ENCODE measurements around the gene CD302. TPM values are rescaled to one million over a fixed set of nuclear protein-coding genes. Genes with fewer than 3 reads are reported as not detected.
"Not testable (repeated sequence)": the region's sequence is repeated elsewhere in the genome, so short reads cannot be mapped to it uniquely, and the experiment has no call there.

The CD302 gene
- total RNA-seq, 1 donor from 2014 or later = 5.6 TPM

DNA sequence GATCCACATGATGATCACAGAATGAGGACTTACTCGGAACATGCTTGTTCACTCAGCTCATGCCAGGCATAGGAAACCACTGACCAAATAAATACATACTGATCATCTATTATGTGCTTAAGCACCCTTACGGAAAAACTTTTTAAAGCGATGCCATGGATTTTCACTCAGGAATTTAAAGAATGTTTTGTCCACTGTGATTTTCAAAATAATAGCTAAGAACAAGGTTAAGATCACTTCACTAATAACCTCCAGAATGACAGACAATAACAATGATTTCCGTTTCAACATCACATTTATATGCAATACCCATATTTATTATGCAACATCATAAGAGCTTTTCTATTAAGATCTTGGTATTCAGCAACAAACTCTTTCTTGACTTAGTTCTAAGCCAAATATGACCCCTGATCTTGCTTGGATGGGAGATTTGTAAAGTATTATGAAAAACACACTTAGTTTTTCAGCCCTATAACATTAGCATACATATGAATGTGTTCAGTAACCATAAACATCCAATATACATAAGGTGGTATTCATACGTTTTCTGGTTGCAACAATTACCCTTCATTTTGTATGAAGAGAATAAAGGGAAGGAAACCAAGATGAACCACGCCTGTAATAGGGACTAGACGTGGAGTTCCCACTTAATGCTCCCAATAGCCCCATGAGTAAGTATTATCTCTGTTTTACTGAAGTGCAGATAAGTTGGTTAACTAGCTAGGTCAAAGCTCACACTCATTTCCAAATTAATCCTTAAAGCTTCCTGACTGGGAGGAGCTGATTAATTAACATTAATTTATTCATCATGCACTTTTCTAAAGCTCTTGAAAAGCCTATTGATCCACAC lies 1.9 kb downstream of the CD302 start:
- DNase-seq (ENCODE audit: low read depth in 2 of 2) = peak in 1 of 2 donors; percentile 35

DNA sequence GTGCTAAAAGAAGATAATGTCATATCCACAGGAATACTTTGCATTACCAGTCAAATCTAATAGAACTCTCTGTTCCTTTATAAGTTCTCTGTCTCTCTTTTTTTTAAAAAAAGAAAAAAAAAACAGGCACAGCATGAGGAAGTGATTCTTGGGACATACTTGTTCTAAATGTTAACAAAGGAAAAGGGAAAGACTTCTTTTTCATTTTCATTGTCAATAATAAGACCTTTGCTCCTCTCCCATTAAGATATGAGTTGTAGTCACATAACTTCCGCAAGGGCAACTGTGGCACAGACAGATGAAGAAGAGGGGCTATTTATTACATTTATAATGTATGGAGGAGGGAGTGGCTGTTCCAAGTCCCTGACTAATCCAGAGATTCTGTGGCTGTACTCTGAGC lies 4.7 kb downstream of the CD302 start:
- DNase-seq (ENCODE audit: low read depth in 2 of 2) = no peak

DNA sequence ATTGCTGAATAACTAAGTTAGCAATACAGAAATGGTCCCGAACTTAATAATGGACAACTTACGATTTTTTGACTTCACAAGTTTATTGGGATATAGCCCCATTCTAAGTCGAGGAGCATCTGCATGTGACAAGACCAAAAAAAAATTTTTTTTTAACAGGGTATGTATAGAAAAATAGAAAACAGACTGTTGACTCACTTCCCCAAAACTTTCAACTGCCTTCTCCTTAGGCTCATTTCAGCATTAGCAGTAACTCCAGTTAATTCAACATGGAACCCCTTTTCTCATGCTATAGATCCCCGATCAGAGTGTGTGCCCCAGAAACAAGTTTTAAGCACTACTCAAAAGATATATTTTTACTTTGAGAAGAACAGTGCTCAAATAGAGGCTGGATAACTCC lies 5.4 kb downstream of the CD302 start:
- no peak for DNase-seq (ENCODE audit: low read depth in 2 of 2)

DNA sequence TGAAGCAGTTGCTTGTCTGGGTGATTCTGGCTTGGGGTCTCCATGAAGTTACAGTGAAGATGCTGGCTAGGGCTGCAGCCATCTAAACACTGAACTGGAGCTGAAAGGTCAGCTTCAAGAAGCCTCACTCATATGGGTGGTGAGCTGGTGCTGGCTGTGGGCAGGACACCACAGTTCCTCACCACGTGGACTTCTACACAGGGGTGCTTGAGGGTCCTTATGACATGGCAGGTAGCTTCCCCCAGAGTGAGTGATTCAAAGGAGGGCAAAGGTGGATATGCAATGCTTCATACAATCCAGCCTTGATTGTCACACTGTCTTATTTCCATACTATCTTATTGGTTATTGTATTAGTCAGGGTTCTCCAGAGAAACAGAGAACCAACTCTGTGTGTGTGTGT lies 6.0 kb downstream of the CD302 start:
- no peak for DNase-seq (ENCODE audit: low read depth in 2 of 2)

DNA sequence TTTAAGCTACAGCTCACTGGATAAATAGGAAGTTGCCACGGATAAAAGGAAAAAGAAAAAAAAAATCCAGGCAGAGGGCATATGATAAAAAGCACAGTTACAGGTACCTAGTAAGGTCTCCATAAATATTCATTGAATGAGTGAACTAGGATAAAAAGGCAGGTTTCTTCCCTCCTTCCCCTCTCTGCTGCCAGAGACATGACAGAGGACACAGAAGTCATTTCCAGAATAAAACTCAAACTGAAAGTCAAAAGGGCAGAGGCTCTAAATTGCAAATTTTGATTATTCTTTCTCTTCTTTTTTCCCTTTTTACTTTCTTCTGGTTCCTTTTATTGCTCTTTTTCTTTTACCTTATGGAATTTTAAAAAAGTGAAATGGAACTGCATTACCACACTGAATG lies 7.7 kb downstream of the CD302 start:
- DNase-seq (ENCODE audit: low read depth in 2 of 2) = no peak

DNA sequence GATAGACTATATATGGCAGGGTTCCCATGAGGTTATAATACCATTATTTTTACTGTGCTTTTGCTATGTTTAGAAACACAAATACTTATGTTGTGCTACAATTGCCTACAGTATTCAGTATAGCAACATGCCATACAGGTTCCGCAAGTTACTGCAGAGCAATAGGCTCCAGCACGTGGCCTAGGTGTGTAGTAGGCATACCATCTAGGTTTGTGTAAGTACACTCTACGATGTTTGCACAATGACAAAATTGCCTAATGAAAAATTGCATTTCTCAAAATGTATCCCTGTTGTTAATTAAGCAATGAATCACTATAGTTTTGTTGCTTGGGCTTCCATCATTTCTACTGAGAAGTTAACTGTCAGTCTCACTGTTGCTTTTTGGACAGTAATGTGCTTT lies 9.8 kb downstream of the CD302 start:
- DNase-seq (ENCODE audit: low read depth in 2 of 2) = no peak

DNA sequence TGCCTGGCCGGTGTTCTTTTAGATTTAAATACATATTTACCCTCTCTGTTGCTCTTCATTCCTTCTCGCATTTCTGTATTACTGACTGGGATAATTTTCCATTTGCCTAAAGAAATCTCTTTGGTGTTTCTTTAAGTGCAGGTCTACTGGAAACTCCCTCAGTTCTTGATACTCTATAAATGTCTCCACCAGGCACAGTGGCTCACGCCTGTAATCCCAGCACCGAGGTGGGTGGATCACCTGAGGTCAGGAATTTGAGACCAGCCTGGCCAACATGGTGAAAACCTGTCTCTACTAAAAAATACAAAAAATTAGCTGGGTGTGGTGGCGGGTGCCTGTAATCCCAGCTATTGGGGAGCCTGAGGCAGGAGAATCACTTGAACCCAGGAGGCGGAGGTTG lies 10.4 kb downstream of the CD302 start:
- not testable (repeated sequence) for DNase-seq (ENCODE audit: low read depth in 2 of 2)

DNA sequence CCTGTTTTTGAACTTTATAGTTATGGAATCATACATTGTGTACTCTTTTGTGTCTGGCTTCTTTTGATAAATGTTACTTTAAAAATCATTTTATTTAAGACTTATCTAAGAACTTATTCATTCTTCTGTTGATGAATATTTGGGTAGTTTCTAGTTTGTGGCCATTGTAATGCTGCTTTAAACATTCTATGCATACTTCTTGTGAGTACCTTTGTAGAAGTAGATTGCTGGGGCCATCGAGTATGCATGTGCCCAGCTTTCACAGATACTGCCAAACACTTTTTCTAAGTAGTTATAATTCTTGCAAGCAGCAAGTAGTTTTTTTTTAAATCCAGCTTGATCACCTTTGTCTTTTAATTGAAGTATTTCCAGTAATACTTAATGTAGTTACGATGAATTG lies 11.1 kb downstream of the CD302 start:
- DNase-seq (ENCODE audit: low read depth in 2 of 2) = no peak

DNA sequence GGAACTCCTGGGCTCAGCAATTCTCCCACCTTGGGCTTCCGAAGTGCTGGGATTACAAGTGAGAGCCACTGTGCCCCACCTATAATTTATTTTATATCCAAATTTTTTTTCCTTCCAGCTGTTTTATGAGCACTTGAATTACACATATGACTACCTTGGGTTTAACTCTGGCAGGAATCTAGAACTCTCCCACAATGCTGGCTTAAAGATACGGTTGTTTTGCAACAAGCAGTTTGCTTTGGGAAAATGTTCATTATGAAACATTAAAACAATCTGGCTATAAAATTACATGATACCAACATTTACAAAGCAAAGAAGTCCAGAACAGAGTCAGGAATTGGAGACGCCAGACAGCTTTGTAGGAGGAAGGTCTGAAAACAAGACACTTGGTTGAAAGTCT lies 12.8 kb downstream of the CD302 start:
- DNase-seq (ENCODE audit: low read depth in 2 of 2) = no peak

DNA sequence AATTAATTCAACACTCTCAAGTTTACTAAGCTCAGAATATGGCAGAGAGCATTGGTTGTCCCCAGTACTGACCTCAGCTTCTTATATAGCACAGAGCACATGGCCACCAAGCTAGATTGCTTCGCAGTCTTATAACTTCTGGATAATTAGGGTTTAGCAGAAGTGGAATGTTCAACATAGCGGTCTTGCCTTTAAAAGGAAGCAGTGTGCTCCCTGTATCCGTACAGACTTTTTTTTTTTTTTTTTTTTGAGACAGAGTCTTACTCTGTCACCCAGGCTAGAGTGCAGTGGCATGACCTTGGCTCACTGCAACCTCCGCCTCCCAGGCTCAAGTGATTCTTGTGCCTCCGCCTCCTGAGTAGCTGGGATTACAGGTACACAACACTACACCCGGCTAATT lies 13.3 kb downstream of the CD302 start:
- DNase-seq (ENCODE audit: low read depth in 2 of 2) = not testable (repeated sequence)

DNA sequence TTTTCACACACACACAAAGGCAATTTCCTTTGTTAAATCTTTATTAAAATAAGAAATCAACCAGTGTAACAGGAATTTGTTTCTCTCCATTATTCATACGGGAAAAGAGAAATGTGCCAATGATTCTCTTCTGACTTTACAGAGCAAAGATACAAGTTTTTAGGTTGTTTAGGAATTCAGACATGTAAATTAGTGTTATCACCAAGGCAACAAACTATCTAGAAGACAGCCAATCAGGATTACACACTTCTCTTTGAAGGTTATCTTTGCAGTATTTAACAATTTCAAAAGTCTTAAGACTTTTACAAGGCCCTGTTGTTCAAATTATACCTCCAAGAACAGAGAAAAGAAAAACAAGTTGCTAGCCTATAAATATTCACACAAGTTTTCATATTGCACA lies 14.5 kb downstream of the CD302 start:
- DNase-seq (ENCODE audit: low read depth in 2 of 2) = no peak

DNA sequence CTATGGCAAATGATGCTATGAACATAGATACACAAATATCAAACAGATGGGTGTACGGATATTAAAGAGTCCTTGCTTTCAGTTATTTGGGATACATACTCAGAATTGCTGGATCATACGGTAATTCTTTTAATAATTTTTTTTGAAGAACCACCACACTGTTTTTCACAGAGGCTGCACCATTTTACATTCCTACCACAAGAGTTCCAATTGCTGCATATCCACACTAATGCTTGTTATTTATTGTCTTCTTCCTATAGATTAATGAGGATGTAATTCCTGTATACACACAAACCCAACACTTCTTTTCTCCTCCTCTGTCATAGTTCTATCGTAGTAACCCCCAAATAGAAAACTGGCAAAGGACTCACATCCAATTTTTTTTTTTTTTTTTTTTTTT lies 21.7 kb downstream of the CD302 start:
- no peak for DNase-seq (ENCODE audit: low read depth in 2 of 2)

DNA sequence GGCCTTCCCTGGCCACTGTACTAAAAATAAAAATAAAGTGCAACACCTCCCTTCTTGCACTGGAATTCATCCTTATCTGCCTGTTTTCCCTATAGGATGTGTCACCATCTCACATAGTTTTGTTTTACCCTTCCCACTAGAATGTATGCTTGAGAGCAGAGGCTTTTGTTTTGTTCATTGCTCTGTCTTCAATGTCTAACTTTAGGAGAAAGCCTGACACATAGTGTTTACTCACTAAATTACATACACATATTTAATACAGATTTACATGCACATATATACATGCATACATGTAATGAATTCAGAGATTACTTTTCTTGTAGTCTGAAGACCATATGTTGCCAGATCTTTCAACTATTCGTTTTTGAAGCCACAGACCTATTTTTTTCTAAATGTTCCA lies 23.0 kb downstream of the CD302 start:
- no peak for DNase-seq (ENCODE audit: low read depth in 2 of 2)

DNA sequence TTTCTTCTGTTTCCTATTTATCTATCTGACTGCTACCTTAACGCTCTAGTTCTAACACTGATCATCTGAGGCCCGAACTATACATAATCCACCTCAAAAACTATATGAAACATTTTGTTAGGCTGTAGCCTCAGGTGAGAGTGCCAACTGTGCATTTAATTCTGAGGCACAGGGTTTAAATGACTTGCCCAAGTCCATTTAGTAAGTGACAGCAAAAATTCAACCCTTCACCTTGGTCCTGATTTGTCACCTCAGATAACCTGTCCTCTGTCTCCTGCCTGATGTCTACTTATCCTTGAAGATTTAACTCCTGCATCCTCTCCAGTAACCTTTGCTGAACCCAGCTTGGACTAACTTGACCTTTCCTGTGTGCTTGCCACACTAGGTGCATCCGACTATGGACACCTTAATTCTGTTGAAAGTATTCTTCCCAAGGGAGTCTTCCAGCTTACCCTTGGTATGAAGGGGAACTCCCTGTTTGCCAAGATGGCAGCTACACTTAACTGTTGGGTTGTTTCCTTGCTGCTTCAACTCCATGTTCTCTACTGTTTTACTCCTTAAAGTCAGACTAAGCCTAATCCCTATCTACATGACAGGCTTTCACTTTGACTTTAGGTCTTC lies 23.5 kb downstream of the CD302 start:
- DNase-seq (ENCODE audit: low read depth in 2 of 2) = no peak

DNA sequence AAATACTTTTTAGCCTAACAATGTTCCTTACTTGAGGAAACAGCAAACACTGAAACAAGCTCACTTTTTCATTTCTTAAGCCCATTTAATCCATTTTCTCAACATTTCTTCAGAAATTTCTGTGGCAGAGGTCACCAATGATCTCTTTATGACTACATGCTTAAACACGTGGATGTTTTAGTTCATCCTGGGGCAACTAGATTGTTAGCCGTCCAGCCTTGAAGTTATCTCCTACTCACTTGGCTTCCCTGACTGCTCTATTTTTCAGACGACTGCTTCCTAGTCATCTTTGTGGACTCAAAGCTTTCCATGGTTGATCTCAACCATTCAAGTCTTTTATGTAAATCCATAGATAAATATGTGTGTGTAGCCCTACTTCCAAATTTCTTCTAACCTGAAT lies 24.1 kb downstream of the CD302 start:
- DNase-seq (ENCODE audit: low read depth in 2 of 2) = no peak

DNA sequence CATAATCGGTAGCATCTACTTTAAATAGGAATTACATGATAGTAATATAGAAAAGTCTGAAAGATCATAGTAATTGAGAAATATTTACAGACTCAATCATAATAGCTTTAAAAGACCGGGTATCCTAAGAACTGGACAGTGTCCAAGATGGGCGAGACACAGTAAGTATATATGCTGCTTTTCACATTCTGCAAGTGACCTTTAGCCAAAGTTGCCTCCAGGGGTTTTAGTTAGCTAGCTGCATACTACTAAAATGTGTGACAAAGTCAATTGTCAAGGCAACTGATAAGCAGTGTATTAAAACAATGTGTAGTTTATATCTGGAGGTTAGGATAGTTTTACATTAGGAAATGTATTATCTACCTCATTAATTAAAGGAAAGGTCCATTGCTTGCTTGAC lies 24.6 kb downstream of the CD302 start:
- DNase-seq (ENCODE audit: low read depth in 2 of 2) = no peak

DNA sequence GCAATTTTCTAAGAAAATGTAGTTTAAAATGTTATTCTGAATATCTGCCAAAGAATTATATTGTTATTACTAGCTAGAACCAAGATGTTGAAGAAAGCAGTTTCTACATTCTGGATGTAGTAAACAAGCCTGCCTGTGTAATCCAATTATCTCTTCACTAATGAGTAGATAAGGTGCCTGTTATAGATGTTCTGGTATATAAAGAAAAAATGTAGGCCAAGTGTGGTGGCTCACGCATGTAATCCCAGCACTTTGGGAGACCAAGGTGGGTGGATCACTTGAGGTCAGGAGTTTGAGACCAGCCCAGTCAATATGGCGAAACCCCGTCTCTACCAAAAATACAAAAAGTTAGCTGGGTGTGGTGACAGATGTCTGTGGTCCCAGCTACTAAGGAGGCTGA lies 28.9 kb downstream of the CD302 start:
- no peak for DNase-seq (ENCODE audit: low read depth in 2 of 2)

DNA sequence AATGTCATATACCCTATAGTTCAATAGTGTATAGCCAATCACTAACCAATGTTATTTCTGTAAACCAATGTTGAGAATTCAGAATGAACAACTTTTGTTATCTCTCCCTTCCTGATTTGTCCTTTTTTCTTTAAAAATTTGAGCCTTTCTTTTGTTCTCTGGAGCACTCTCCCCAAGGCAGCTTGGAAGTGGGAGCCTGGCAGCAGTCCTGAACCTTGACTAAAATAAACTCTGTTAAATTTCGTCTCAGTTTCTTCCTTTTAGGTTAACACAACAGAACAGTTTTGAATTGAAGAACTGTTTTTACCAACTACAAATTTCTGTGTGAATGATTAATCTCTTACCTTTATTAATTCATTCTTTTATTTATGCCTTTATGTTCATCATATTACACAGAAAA lies 35.9 kb downstream of the CD302 start:
- DNase-seq (ENCODE audit: low read depth in 2 of 2) = no peak

DNA sequence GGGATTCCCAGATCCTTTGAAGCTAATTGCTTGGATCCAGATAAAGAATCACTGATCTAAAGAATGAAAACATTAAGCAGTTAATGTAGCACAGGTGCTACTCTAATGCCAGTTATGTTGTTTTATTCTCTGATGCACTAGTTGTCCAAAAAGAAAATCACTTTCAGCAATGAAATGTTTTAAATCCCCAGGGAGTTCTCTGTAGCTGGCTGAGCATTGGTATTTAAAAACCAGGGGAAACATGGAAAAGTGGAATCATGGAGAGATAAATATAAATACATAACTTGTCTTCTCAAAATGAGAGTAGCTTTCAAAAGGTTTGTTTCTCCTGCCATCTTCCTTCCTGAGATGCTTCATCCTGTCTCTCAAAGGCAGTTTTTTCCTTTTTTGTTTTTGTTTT lies 37.7 kb downstream of the CD302 start:
- DNase-seq (ENCODE audit: low read depth in 2 of 2) = no peak

DNA sequence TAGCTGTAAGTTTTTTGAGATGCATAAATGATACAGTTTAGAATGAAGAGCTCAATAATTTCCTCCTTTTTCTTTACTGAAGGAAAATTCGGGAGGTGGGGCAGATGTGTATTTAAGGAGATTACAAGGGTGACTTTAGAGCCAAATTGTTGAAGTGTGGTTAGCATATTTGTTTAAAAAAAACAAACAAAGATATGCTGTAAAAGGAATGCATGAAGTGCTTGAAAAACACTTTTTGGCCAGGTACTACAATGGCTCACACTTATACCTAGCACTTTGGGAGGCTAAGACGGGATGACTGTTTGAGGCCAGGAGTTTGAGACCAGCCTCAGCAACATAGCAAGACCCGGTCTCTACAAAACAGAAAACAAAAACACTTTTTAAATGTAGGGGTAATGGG lies 38.4 kb downstream of the CD302 start:
- no peak for DNase-seq (ENCODE audit: low read depth in 2 of 2)

DNA sequence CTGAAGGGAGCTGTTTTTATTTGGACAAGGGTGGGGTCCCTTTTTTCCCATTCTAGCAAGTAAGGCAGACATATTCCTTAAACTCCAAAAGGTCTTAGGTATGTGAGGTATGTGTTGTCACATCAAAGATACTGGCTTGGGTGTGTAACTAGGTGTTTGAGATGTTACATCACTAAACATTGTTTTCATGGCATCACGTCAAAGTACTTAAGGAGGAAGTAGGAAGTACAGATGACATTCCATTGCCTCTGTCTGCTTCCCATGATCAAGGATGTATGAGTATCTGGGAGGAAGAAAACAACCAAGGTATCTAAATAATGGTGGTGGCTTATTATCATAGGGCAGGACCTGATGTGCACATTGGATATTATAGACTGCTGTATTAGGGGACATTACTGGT lies 39.3 kb downstream of the CD302 start:
- peak in 1 of 2 donors; percentile 56 for DNase-seq (ENCODE audit: low read depth in 2 of 2)

DNA sequence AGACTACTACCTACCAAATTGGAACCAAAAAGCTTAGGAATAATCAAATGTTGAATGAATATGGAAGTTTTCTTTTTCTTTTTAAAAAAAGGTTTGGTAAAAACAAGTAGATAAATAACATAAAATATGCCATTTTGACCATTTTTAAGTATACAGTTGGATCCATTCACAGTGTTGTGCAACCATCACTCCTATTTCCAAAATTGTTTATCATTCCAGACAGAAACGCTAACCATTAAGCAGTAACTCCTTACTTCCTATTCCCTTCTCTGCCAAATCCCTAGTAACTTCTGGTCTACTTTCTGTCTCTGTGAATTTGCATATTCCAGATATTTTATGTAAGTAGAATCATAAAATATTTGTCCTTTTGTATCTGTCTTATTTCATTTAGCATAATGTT lies 39.8 kb downstream of the CD302 start:
- no peak for DNase-seq (ENCODE audit: low read depth in 2 of 2)

DNA sequence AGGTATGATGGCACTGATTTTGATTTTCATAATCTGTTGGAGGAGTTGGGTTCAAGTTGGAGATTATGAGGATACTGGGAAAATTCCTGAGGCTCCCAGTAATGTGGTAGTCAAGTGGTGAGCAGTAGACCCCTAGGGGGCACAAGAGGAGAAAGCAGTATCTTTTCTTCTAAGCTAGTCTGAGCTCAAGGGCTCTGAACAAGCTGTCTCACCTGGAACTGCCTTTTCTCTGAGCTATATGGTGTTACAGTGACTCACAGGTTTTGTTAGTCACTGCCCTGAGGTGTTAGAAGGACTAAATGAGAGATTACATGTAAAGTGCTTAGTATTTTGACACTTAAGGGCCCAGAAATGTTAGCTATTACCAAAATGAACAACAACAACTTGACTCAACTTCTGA lies 42.2 kb downstream of the CD302 start:
- DNase-seq (ENCODE audit: low read depth in 2 of 2) = peak in 1 of 2 donors; percentile 56
